Stimulated activated CD4-positive, alpha-beta T cell treated with anti-CD3 and anti-CD28 coated beads, Interleukin-4, amount 100 ng/mL, for 24 hours (primary cell): ENCODE results near the gene MAML3.

ENCODE experiments used
- DNase-seq: peaks from one replicate; pipeline ENCODE4 v3.0.0-alpha.2; 2020

Gene MAML3

DNA sequence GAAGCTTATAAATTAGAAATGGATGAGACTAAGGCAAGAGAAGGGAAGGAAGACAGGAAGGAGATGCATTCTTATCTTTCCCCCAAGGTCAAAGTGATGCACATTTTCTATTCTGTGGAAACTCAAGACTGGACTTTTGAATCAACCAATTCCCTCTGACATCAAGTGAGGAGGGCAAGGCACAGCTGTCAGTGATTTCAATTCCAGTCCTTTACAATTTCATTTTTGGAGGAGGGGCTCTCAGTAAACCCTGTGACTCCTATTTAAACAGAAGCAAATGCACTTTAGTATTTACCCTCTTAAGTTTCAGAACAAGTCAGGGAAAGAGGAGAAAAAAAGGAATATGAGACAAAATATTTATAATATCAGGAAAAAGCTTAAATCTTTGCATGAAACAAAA is 354.4 kb downstream of the MAML3 start:
- DNase-seq, result no peak

- DNase-seq, result no peak
Observed at GRCh38 chr4:139798456-139798855, 355.5 kb downstream of the MAML3 start.

DNA sequence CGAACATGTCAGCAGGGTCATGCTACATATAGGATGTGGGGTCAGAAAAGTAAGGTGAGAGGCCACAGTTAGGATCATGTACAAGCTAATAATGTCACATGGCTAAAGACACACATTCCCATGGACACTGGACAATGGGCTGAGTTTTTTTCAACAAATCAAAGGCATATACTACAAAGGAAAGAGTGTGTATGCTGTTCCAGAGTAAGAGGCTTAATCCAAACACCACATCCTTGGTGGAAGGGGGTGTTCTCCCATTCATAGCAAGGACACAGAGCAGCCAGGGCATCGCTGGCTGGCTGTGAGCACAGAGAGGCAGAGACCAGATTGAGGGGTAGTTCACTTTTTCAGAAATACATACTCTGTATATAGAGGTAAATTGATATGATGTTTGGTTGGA is 356.7 kb downstream of the MAML3 start:
- no peak for DNase-seq

DNA sequence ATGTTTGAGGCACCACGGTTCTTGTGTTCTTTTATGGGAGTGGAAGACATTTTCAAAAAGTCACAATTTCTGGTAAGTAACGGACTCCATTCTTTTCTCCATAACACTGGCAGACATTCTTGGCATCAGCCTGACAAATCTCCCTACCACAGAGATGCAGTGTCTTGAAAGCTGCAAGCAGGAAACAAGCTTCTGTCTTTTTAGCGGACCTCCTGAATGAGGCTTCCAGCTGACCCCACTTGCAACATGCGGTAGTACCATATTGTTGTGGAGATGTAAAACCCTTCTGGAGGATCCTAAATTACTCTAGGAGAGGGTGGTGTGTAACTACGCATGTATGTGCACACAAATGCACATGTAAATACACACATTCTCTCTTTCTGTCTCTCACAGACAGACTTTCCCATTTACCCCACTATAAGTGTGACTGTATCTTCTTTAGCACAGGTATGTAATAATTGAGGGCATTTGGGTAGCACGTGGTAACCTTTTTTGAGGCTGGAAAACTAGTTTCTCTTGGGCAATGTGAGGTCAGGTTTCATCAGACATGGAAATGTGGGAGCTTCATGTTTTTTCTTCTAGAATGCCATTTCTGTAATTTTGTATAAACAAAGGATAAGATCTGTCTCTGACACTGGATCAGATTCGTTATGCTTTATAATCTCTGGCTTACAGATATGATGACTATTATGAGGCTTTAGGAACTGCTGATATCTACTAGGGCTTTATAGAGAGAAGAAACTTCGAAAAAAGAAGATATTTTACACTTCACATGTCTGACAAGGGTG is 358.3 kb downstream of the MAML3 start:
- DNase-seq, result no peak

GRCh38 chr4:139794158-139794954 is 359.6 kb downstream of the MAML3 start:
- DNase-seq, result no peak

GRCh38 chr4:139791681-139792080 is 362.3 kb downstream of the MAML3 start:
- no peak for DNase-seq

DNA sequence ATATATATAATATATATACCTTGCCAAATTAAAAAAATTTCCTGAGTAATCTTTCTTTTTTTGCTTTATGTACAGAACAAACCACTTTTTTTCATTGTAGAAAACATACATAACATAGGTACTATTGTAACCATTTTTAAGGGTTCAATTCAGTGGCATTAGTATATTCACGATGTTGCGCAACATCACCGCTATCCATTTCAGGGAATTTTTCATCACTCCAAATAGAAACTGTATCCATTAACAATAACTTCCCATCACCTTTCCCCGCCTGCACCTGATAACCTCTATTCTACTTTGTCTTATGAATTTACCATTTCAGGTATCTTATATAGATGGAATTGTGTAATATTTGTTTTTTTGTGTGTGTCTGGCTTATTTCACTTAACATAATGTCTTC is 363.7 kb downstream of the MAML3 start:
- DNase-seq, result no peak

DNA sequence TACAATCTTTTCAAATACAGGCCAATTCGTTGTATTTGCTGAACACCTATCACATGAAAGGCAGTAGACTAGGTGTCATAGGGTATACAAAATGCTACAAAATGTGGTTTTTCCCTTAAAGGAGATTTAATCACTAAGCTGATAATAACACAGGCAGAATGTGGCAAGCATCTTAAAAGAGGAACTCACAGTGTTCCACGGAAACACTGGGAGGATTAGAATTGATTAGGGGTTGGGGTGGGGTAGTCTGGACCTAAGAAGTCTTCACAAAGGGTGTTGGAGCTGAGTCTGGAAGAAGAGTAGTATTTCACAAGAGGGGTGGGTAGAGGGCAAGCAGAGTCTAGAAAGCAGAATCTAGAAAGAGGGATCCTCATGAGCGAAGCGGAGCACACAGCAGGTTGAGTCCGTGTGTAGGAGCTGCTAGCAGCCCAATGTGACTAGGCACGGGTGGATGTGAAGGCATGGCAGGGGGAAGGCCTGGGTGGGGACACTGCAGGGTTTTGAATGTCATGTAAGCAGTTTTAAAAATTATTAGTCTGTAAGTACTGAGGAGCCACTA is 364.8 kb downstream of the MAML3 start:
- DNase-seq, result no peak

DNA sequence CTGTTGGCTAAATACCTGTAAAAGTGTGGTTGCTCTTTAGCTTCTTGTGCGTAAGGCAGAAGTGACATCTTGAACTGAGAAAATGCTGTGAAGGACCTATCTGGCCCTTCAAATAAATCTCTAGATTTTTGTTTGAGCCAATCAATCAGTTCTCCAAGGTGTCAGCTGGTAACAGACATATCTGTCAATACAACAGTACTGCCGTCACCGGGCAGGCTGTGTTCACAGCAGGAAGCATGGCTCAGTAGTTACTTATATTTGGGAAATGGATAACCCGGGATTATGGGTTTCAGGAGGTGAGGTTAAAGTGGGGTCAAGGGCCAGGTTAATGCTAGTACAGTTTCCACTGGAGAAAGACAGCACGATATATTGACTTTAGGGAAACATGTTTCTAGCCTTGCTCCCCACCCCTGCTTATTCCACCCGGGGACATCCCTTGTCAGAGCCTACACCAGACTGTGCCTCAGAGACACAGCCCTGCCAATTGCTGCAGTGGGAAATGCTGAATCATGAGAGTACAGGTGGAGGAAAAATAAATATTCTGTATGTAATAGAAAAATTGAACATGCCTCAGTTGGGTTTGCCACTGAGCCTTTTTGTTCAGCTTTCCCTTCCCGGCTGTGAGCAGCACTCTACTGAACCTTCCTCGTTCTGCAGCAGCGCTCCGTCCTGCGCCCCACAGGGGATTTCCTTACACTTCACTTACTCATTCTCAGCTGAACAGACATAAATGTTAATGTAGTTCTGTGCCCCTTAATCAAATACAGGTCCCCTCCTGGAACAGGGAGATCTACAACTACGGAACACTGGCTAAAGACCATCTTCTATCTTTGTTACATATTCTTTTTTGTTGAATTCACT is 367.3 kb downstream of the MAML3 start:
- DNase-seq, result no peak

- DNase-seq, result no peak
Observed at GRCh38 chr4:139785356-139785755, 368.6 kb downstream of the MAML3 start.

GRCh38 chr4:139783741-139784484 is 370.1 kb downstream of the MAML3 start:
- no peak for DNase-seq

- no peak for DNase-seq
Observed at GRCh38 chr4:139782926-139783522, 371.0 kb downstream of the MAML3 start.

DNA sequence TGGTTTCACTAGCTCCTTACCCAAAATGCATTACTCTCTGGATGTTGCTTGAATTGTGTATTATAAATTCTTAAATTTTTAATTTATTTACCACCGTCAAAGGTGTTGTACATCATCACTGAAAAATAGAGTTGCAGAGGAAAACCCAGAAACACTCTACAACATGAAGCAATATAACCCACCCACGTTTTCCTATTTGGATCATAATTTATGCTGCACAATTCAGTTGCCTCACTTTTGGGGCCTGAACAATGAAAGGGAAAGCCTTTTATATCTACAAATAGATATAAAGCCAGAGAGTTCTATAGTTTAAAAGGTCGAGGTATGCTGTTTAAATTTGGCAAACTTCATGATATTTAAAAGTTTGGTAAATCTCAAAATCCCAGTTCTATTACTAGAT is 372.9 kb downstream of the MAML3 start:
- no peak for DNase-seq

DNA sequence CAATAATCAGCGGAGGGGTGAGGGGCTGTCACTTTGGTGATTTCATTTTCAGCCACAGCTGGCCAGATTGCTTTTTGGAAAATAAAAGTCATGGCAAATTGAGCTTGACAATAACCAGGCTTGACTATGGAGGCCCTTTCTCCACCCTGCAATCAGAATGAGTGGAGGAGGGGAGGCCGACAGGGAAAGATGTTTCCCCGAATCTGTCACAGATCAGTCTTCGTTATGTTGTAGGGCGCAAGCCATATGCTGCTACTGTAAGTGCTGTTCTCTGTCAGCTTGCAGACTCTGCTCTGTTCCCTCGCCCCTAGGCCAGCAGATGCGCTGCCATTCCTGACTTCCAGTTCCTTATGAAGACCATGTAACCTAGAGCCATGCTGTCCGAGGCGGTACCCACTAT is 374.3 kb downstream of the MAML3 start:
- DNase-seq, result no peak

DNA sequence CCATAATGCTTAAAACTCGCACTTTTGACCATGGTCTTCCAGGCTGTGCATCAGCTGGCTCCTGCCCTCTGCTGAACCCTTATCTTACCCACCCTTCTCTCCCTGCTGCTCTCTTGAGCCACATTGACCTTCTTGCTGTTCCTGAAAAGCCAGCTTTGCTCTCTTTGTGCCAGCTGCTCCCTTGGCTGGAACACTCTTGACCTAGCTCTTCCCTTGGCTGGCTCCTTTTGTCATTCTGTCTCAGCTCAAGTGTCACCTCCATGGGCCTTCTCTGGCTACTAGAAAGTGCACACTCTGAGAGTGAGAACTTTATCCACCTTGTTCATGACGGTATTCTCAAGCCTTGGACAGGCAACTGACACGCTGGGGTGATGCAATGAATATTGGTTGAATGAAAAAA is 376.2 kb downstream of the MAML3 start:
- DNase-seq, result no peak

DNA sequence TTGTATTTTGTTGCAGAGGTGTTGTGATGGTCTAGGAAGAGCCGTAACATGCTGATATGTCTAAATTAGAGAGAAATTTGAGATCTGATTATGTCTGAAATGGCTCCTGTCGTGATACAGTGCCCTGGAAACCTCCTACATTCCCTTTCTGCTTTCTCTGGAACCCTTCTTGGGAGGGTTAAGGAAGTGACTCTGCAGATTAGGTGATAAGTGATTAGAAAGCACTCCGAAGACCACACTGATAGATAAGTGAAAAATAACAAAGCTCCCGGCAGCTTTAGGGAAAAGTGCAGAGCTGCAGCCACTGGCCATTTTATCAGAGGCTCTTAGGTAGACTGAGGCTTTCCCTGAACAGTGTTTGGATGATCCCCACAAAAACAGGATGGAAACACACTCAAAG is 377.7 kb downstream of the MAML3 start:
- DNase-seq, result no peak

GRCh38 chr4:139774759-139775487 is 379.1 kb downstream of the MAML3 start:
- DNase-seq, result no peak

GRCh38 chr4:139773560-139774318 is 380.2 kb downstream of the MAML3 start:
- DNase-seq, result no peak

DNA sequence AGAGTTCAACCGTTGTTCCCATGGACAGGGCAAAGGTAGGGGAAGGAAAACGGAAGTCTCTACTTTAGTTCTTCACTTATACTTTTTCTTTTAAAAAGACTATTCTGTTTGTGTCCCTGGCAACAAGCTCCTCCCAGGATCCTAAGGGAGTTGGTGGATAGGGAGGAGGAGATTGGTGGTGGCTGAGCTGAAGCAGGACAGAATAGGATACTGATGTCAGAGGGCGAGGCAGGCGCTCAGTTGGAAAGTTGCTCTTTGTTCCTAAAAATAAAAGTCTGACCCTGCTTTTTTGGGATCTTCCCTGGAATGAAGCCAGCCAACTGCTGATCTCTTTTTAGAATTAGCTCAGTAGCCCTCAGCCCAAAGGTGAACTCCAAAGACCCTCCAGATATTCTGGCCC is 383.6 kb downstream of the MAML3 start:
- DNase-seq, result no peak

GRCh38 chr4:139769364-139769763 is 384.6 kb downstream of the MAML3 start:
- no peak for DNase-seq
